OCI-LY3 (cell line): ENCODE data around the gene DRC1.

Experiments
- H2AFZ ChIP-seq: fragments of 200-600, 300-600 bp; shearing (Covaris generic); 2 replicates; pipeline ENCODE4 v1.6.0; 2014; ENCODE audit warnings: antibody characterized with exemption, low read depth, low read length
- H3K27ac ChIP-seq: fragments of 200-600, 300-600 bp; sonication (generic); 2 replicates; pipeline ENCODE4 v1.5.1; 2014; ENCODE audit warnings: mild to moderate bottlenecking, low read length, moderate library complexity, mixed read lengths
- H3K27me3 ChIP-seq: fragments of 200-600, 300-600 bp; sonication (generic); 2 replicates; pipeline ENCODE4 v1.6.1; 2014; ENCODE audit warnings: low read depth, low read length, mixed read lengths
- H3K36me3 ChIP-seq: fragments of 200-600, 300-600 bp; sonication (generic); replicated peaks from 2 replicates; pipeline ENCODE3; 2014; ENCODE audit warnings: low read depth, low read length, mixed read lengths
- H3K4me1 ChIP-seq: fragments of 300-600, 200-600 bp; sonication (generic); 2 replicates; pipeline ENCODE4 v1.6.1; 2014; ENCODE audit warnings: low read length, mixed read lengths
- H3K4me2 ChIP-seq: fragments of 200-600, 300-600 bp; sonication (generic); 2 replicates; pipeline ENCODE4 v1.6.1; 2014; ENCODE audit warnings: low read length, mixed read lengths
- H3K4me3 ChIP-seq: fragments of 300-600, 200-600 bp; sonication (generic); 2 replicates; pipeline ENCODE4 v1.5.1; 2014; ENCODE audit warnings: antibody characterized with exemption, mild to moderate bottlenecking, low read length, moderate library complexity
- H3K79me2 ChIP-seq: fragments of 300-600, 200-600 bp; shearing (Covaris generic); 2 replicates; pipeline ENCODE4 v1.6.1; 2014; ENCODE audit warnings: mild to moderate bottlenecking, low read length, mixed read lengths
- H3K9ac ChIP-seq: fragments of 300-600, 200-600 bp; shearing (Covaris generic); 2 replicates; pipeline ENCODE4 v1.6.0; 2014; ENCODE audit warnings: mild to moderate bottlenecking, low read length, moderate library complexity
- H3K9me3 ChIP-seq: fragments of 200-600, 300-600 bp; shearing (Covaris generic); 2 replicates; pipeline ENCODE4 v1.6.1; 2014; ENCODE audit warnings: low read length, mixed read lengths; ENCODE audit not compliant: insufficient read depth
- H4K20me1 ChIP-seq: fragments of 200-600, 300-600 bp; sonication (generic); 2 replicates; pipeline ENCODE4 v1.6.1; 2016; ENCODE audit warnings: low read length, mixed read lengths; ENCODE audit not compliant: insufficient read depth
- CTCF ChIP-seq: fragments of 200-600, 300-600 bp; sonication (generic); IDR thresholded peaks from 2 replicates; pipeline ENCODE4 v1.5.1; 2014; ENCODE audit warnings: antibody characterized with exemption, low read length, low read depth
- EZH2phosphoT487 ChIP-seq: fragments of 200-600 bp; shearing (Covaris generic); IDR thresholded peaks from 2 replicates; pipeline ENCODE4 v1.6.1; 2018; ENCODE audit warnings: antibody characterized with exemption, mixed run types, low read depth

DRC1 gene

GRCh38 chr2:26482211-26483026 lies 80.7 kb downstream of the DRC1 start:
- no peak overlapping the region for H2AFZ ChIP-seq
- no peaks in the 10 kb centered on the region for H3K79me2 ChIP-seq
- no peak overlapping the region for H3K9ac ChIP-seq
- H3K9me3 ChIP-seq, result no peaks in the 10 kb centered on the region
- H3K27ac ChIP-seq, result no peak overlapping the region
- H3K27me3 ChIP-seq, result no peaks in the 10 kb centered on the region; the same call in 1 of the 2 replicates
- no peak overlapping the region for H3K4me2 ChIP-seq
- TF ChIP-seq CTCF, result no peak
- TF ChIP-seq EZH2phosphoT487, result no peak
- H3K4me1 ChIP-seq, result no peaks in the 10 kb centered on the region
- H3K4me3 ChIP-seq, result no peak overlapping the region
- no peaks in the 10 kb centered on the region for H3K36me3 ChIP-seq
- no peaks in the 10 kb centered on the region for H4K20me1 ChIP-seq

GRCh38 chr2:26483027-26483326 lies 81.3 kb downstream of the DRC1 start:
- Histone ChIP-seq H3K79me2 (no peaks in the 10 kb centered on the region), H2AFZ (no peak overlapping the region), H3K9ac (no peak overlapping the region), H4K20me1 (no peaks in the 10 kb centered on the region), H3K36me3 (no peaks in the 10 kb centered on the region), H3K27ac (no peak overlapping the region), H3K4me2 (no peak overlapping the region), H3K9me3 (no peaks in the 10 kb centered on the region), H3K4me3 (no peak overlapping the region), H3K27me3 (no peaks in the 10 kb centered on the region; the same call in 1 of the 2 replicates), H3K4me1 (no peaks in the 10 kb centered on the region)
- TF ChIP-seq CTCF (no peak), EZH2phosphoT487 (no peak)

- H3K79me2 ChIP-seq, result no peaks in the 10 kb centered on the region
- H3K9ac ChIP-seq, result no peak overlapping the region
- H3K4me1 ChIP-seq, result no peaks in the 10 kb centered on the region
- H4K20me1 ChIP-seq, result no peaks in the 10 kb centered on the region
- no peak overlapping the region for H3K27ac ChIP-seq
- TF ChIP-seq EZH2phosphoT487, result no peak
- TF ChIP-seq CTCF, result no peak
- H3K9me3 ChIP-seq, result no peaks in the 10 kb centered on the region
- H3K27me3 ChIP-seq, result no peaks in the 10 kb centered on the region; the same call in 1 of the 2 replicates
- H3K4me3 ChIP-seq, result no peak overlapping the region
- no peak overlapping the region for H3K4me2 ChIP-seq
- no peak overlapping the region for H2AFZ ChIP-seq
- H3K36me3 ChIP-seq, result no peaks in the 10 kb centered on the region
Measured at GRCh38 chr2:26483516-26483915, 81.8 kb downstream of the DRC1 start.

GRCh38 chr2:26483957-26484565 lies 82.3 kb downstream of the DRC1 start:
- H3K4me1 ChIP-seq, result no peaks in the 10 kb centered on the region
- H4K20me1 ChIP-seq, result no peaks in the 10 kb centered on the region
- H3K4me2 ChIP-seq, result no peak overlapping the region
- no peak overlapping the region for H2AFZ ChIP-seq
- no peak overlapping the region for H3K9ac ChIP-seq
- TF ChIP-seq CTCF (no peak), EZH2phosphoT487 (no peak)
- H3K9me3 ChIP-seq, result no peaks in the 10 kb centered on the region
- no peaks in the 10 kb centered on the region; the same call in 1 of the 2 replicates for H3K27me3 ChIP-seq
- no peaks in the 10 kb centered on the region for H3K79me2 ChIP-seq
- H3K4me3 ChIP-seq, result no peak overlapping the region
- H3K36me3 ChIP-seq, result no peaks in the 10 kb centered on the region
- no peak overlapping the region for H3K27ac ChIP-seq
